Keratinocyte (primary cell): ENCODE data around the gene RHOC. TPM values are rescaled to one million over a fixed set of nuclear protein-coding genes. Genes with fewer than 3 reads are reported as not detected.

ENCODE experiments used
- DNase-seq: peaks from one replicate; pipeline ENCODE4 v3.0.0-alpha.2; 2011; ENCODE audit warnings: low read depth, missing footprints, low spot score
- FAIRE-seq: peaks from 2 replicates; lab custom pipeline; 2011; peaks lifted over from hg19 to GRCh38; lab: Jason Lieb, UNC
- H2AFZ ChIP-seq: 2 replicates; pipeline ENCODE4 v1.6.0; 2012; ENCODE audit warnings: low read length, control low read depth, inconsistent platforms; ENCODE audit not compliant: control insufficient read depth
- H3K27ac ChIP-seq: 2 replicates; pipeline ENCODE4 v1.5.1; 2011; ENCODE audit warnings: low read length; ENCODE audit not compliant: control insufficient read depth, insufficient read depth
- H3K27me3 ChIP-seq: 3 replicates; pipeline ENCODE4 v1.6.0; 2011; ENCODE audit warnings: low read length; ENCODE audit not compliant: control insufficient read depth, insufficient read depth; ENCODE audit errors: extremely low read depth
- H3K36me3 ChIP-seq, 2 experiments: 2 replicates in 1 of 2; 3 replicates in 1 of 2; pipeline ENCODE4 v1.5.1; 2011; ENCODE audit warnings: low read length in 2 of 2, mild to moderate bottlenecking in 1 of 2; ENCODE audit not compliant: control insufficient read depth in 2 of 2, insufficient read depth in 2 of 2; ENCODE audit errors: extremely low read depth in 1 of 2
- H3K4me1 ChIP-seq: 3 replicates; pipeline ENCODE4 v1.5.1; 2011; ENCODE audit warnings: low read length; ENCODE audit not compliant: control insufficient read depth, insufficient read depth; ENCODE audit errors: extremely low read depth
- H3K4me2 ChIP-seq: 3 replicates; pipeline ENCODE4 v1.6.0; 2011; ENCODE audit warnings: low read depth, low read length; ENCODE audit not compliant: control insufficient read depth, insufficient read depth; ENCODE audit errors: extremely low read depth
- H3K4me3 ChIP-seq, 3 experiments: fragments of 200-600 bp in 1 of 3; sonication (generic) in 1 of 3; 2 replicates in 2 of 3; 3 replicates in 1 of 3; pipeline ENCODE4 v1.5.1; 2011 to 2016; ENCODE audit warnings: low read length in 3 of 3, mild to moderate bottlenecking in 3 of 3, control low read depth in 2 of 3, inconsistent platforms in 1 of 3, low read depth in 1 of 3, mixed read lengths in 1 of 3, mixed run types in 1 of 3, moderate library complexity in 1 of 3; ENCODE audit not compliant: control insufficient read depth in 2 of 3, insufficient read depth in 2 of 3; ENCODE audit errors: extremely low read depth in 1 of 3
- H3K79me2 ChIP-seq: 2 replicates; pipeline ENCODE4 v1.6.0; 2012; ENCODE audit warnings: low read length; ENCODE audit not compliant: control insufficient read depth, insufficient read depth
- H3K9ac ChIP-seq: 3 replicates; pipeline ENCODE4 v1.6.0; 2011; ENCODE audit warnings: low read length; ENCODE audit not compliant: control insufficient read depth, insufficient read depth; ENCODE audit errors: extremely low read depth
- H3K9me1 ChIP-seq: 3 replicates; pipeline ENCODE4 v1.6.0; 2011; ENCODE audit warnings: low read length; ENCODE audit not compliant: control insufficient read depth, insufficient read depth; ENCODE audit errors: extremely low read depth
- H3K9me3 ChIP-seq: 2 replicates; pipeline ENCODE4 v1.5.1; 2012; ENCODE audit warnings: low read depth, low read length; ENCODE audit not compliant: control insufficient read depth
- H4K20me1 ChIP-seq: 3 replicates; pipeline ENCODE4 v1.6.0; 2011; ENCODE audit warnings: low read length; ENCODE audit not compliant: control insufficient read depth, insufficient read depth; ENCODE audit errors: extremely low read depth
- CTCF ChIP-seq, 3 experiments: IDR thresholded peaks in 1 of 3; conservative IDR thresholded peaks in 1 of 3; optimal IDR thresholded peaks in 1 of 3; 2 replicates in 2 of 3; 3 replicates in 1 of 3; pipeline versions ENCODE3 to v1.5.1; 2011; ENCODE audit warnings: low read length in 3 of 3, mild to moderate bottlenecking in 3 of 3, moderate library complexity in 2 of 3, control low read depth in 1 of 3, inconsistent platforms in 1 of 3; ENCODE audit not compliant: insufficient read depth in 2 of 3; ENCODE audit errors: extremely low read depth in 1 of 3
- EZH2 ChIP-seq: IDR thresholded peaks from one replicate; pipeline ENCODE4 v1.6.1; 2012; ENCODE audit warnings: inconsistent platforms, mild to moderate bottlenecking, low read length, moderate library complexity
- dilution Hi-C: fragments of 300-500 bp; cut with MboI; formaldehyde crosslinking; loops from one replicate; pipeline ENCODE4 v1.7.0; 2020; ENCODE audit warnings: low sequenced_read_pairs; ENCODE audit not compliant: extremely low pct_ligation_motif_present
- polyA minus RNA-seq, 3 experiments: library from RNA; depleted of rRNA, polyadenylated mRNA; stranded (reverse); fragments of >200 nt; gene quantifications; 1 replicate in 1 of 3; 2 replicates in 1 of 3; 3 replicates in 1 of 3; pipeline ENCODE4 v1.2.3, GENCODE V29; 2011
- polyA plus RNA-seq, 5 experiments: library from polyadenylated mRNA; depleted of rRNA in 3 of 5; stranded (reverse) in 3 of 5; stranded (forward) in 1 of 5; unstranded in 1 of 5; fragments of >200 nt; gene quantifications; 1 replicate in 1 of 5; 2 replicates in 3 of 5; 3 replicates in 1 of 5; pipeline versions ENCODE4 v1.2.1 to v1.2.3, GENCODE V29; 2011 to 2012; ENCODE audit warnings: missing spikeins in 2 of 5, low read depth in 1 of 5, low replicate concordance in 1 of 5

Gene RHOC
- polyA plus RNA-seq (639 to 942 TPM (median 813 TPM) in 3 replicates), polyA minus RNA-seq (503 to 721 TPM (median 560 TPM) in 3 replicates)
- polyA plus RNA-seq (2011; ENCODE audit: low read depth), result 318 TPM
- polyA plus RNA-seq (2011; cell fraction: cytosol; rRNA removed), result 729 and 994 TPM in 2 replicates
- polyA plus RNA-seq (2011; cell fraction: nucleus; rRNA removed), result 447 and 491 TPM in 2 replicates
- polyA plus RNA-seq (2012; ENCODE audit: low replicate concordance), result 415 and 728 TPM in 2 replicates
- polyA minus RNA-seq (2011; cell fraction: cytosol; rRNA and poly(A)+ RNA removed), result 621 TPM
- 137 and 149 TPM in 2 replicates for polyA minus RNA-seq (2011; cell fraction: nucleus; rRNA and poly(A)+ RNA removed)

- no peaks in the 10 kb centered on the region for H3K9me3 ChIP-seq
- peak within 1 kb of the TSS; percentile 100 for H3K4me2 ChIP-seq
- FAIRE-seq (no peak), DNase-seq (no peak)
- H3K79me2 ChIP-seq, result peaks cover 38% of the 10 kb centered on the region
- H3K4me3 ChIP-seq, result peak within 1 kb of the TSS; percentile 72 to 92 (median 87)
- H4K20me1 ChIP-seq, result no peaks in the 10 kb centered on the region
- peak within 1 kb of the TSS; percentile 91 for H3K27ac ChIP-seq
- dilution Hi-C loops, result no loop called here
- TF ChIP-seq CTCF (optimal IDR thresholded peaks at IDR 0.05 in 1 of 3, IDR thresholded peaks at IDR 0.05 in 1 of 3, conservative IDR thresholded peaks at IDR 0.05 in 1 of 3; ENCODE audit: extremely low read depth in 1 of 3, insufficient read depth in 2 of 3, low read length in 3 of 3), result no peak
- no peak for TF ChIP-seq EZH2
- H2AFZ ChIP-seq, result peak within 1 kb of the TSS; percentile 61
- peaks cover 49% of the 10 kb centered on the region for H3K4me1 ChIP-seq
- peaks cover 4% of the 10 kb centered on the region for H3K9me1 ChIP-seq
- peaks cover 24 to 36% of the 10 kb centered on the region in 2 experiments for H3K36me3 ChIP-seq
- H3K9ac ChIP-seq, result peak within 1 kb of the TSS; percentile 90
- H3K27me3 ChIP-seq, result no peaks in the 10 kb centered on the region
Measured at GRCh38 chr1:112706505-112707220, at the start of gene RHOC. RHOC (minus strand) TSS chr1:112707127; CDS start chr1:112703799, 3,328 bp downstream.

- Histone ChIP-seq H3K9me3 (no peaks in the 10 kb centered on the region), H3K27ac (no peak overlapping the region), H2AFZ (no peak overlapping the region), H3K79me2 (no peaks in the 10 kb centered on the region), H3K9me1 (no peaks in the 10 kb centered on the region), H3K4me2 (no peak overlapping the region), H3K27me3 (no peaks in the 10 kb centered on the region), H3K4me1 (no peaks in the 10 kb centered on the region), H3K36me3 (no peaks in the 10 kb centered on the region), H3K9ac (no peak overlapping the region), H4K20me1 (no peaks in the 10 kb centered on the region), H3K4me3 (no peak overlapping the region)
- no peak for DNase-seq
- dilution Hi-C loops, result no loop called here
- TF ChIP-seq EZH2 (no peak), CTCF (optimal IDR thresholded peaks at IDR 0.05 in 1 of 3, IDR thresholded peaks at IDR 0.05 in 1 of 3, conservative IDR thresholded peaks at IDR 0.05 in 1 of 3; ENCODE audit: extremely low read depth in 1 of 3, insufficient read depth in 2 of 3, low read length in 3 of 3) (no peak)
- FAIRE-seq, result no peak
Measured at GRCh38 chr1:112754116-112754628, 47.2 kb upstream of the RHOC start.
